ENCODE data around the gene ETS1.

Gene ETS1

GRCh38 chr11:128564642-128565245 is 22.6 kb downstream of the ETS1 start:
- no peak for DNase-seq

- DNase-seq, result no peak
These were observed 23.3 kb downstream of the ETS1 start for GRCh38 chr11:128563942-128564641.

- no peak for DNase-seq
These were observed 24.1 kb downstream of the ETS1 start for GRCh38 chr11:128563308-128563707.

GRCh38 chr11:128559496-128560103 is 27.8 kb downstream of the ETS1 start:
- no peak for DNase-seq

- no peak for DNase-seq
These were observed 31.8 kb downstream of the ETS1 start for GRCh38 chr11:128555606-128556005.

GRCh38 chr11:128553662-128554362 is 33.5 kb downstream of the ETS1 start:
- no peak for DNase-seq

GRCh38 chr11:128552783-128553661 is 34.3 kb downstream of the ETS1 start:
- no peak for DNase-seq

GRCh38 chr11:128551611-128552335 is 35.6 kb downstream of the ETS1 start:
- no peak for DNase-seq

- no peak for DNase-seq
These were observed 36.3 kb downstream of the ETS1 start for GRCh38 chr11:128551058-128551457.

- DNase-seq, result no peak
These were observed 37.0 kb downstream of the ETS1 start for GRCh38 chr11:128550261-128550821.

GRCh38 chr11:128549256-128549944 is 38.0 kb downstream of the ETS1 start:
- no peak for DNase-seq

- DNase-seq, result no peak
These were observed 38.6 kb downstream of the ETS1 start for GRCh38 chr11:128548649-128549255.

GRCh38 chr11:128547946-128548648 is 39.3 kb downstream of the ETS1 start:
- DNase-seq, result no peak

GRCh38 chr11:128546916-128547315 is 40.4 kb downstream of the ETS1 start:
- no peak for DNase-seq

GRCh38 chr11:128544471-128545051 is 42.8 kb downstream of the ETS1 start:
- no peak for DNase-seq

- DNase-seq, result no peak
These were observed 46.9 kb downstream of the ETS1 start for GRCh38 chr11:128540469-128540868.

- no peak for DNase-seq
These were observed 50.9 kb downstream of the ETS1 start for GRCh38 chr11:128536506-128536905.

GRCh38 chr11:128535468-128536457 is 51.6 kb downstream of the ETS1 start:
- DNase-seq, result no peak

All from NCI-H1694 treated with DMSO at 0.1 percent for 48 hours (cell line).